ENCODE data around the gene WDR76. TPM values are rescaled to one million over a fixed set of nuclear protein-coding genes. Genes with fewer than 3 reads are reported as not detected.

WDR76 gene
- total RNA-seq, 2 experiments from 2014 or later = 126 to 170 TPM

- ChIA-PET POLR2A (interaction anchor here (1.1 to 7.0 kb wide), 2 partner anchors 10 to 18 kb away, joined by 9 to 98 read pairs; partner anchors contain the start of gene SERF2), CTCF (ENCODE audit: unreplicated experiment) (no interaction called here)
- Histone ChIP-seq H3K4me2 (ENCODE audit: low read length) (peak overlapping the region; percentile 16; the same call in 1 of the 2 replicates), H4K20me1 (ENCODE audit: insufficient read depth, low read length) (peaks cover 14% of the 10 kb centered on the region; the same call in 1 of the 2 replicates), H3K27ac (ENCODE audit: low read depth, low read length, poor library complexity, severe bottlenecking) (peak overlapping the region; percentile 32), H3K9me2 (ENCODE audit: insufficient read depth, low read length) (no peaks in the 10 kb centered on the region), H3K4me1 (ENCODE audit: insufficient read depth, low read length, poor library complexity, severe bottlenecking) (peaks cover 52% of the 10 kb centered on the region), H3K79me2 (ENCODE audit: insufficient read depth, low read depth, low read length) (peaks cover 39% of the 10 kb centered on the region), H3K9me3 (ENCODE audit: low read length) (no peaks in the 10 kb centered on the region), H3K36me3 (ENCODE audit: insufficient read depth, low read length) (peaks cover 30% of the 10 kb centered on the region), H3K4me3 (ENCODE audit: low read depth, low read length, poor library complexity, severe bottlenecking) (no peak overlapping the region), H2AFZ (ENCODE audit: low read length) (no peak overlapping the region)
- BruUV-seq (replicated peaks) = no TSS peak
- no peak for DNase-seq (ENCODE audit: low spot score)
- intact Hi-C loops (cut with micrococcal nuclease; ENCODE audit: unreplicated experiment) = no loop called here
- TF ChIP-seq EZH2phosphoT487 (IDR thresholded peaks at IDR 0.05; ENCODE audit: borderline replicate concordance, low read depth, low read length) (no peak), CTCF (conservative IDR thresholded peaks at IDR 0.05; ENCODE audit: low read length) (no peak)
Measured at GRCh38 chr15:43779016-43779415, 47.8 kb upstream of the WDR76 start.

DNA sequence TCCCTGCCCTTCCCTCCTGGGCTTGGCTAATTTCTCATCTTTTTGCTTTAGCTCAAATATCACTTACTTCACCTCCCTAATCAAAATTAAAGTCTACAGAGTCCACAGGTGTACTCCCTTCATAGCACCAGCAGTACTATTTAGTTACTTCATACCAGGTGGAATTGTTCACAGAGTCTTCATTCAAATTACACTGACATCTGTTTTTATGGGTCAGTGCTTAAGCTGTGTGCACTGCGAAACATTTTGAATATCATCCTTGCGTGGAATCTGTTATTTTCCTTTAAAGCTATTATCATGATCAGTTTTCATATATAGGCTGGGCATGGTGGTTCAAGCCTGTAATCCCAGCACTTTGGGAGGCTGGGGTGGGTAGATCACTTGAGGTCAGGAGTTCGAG lies 37.4 kb upstream of the WDR76 start:
- CTCF ChIA-PET (ENCODE audit: unreplicated experiment) = interaction anchor here (1.1 to 1.9 kb wide), 4 partner anchors 11 to 44 kb away, joined by 3 to 6 read pairs (median 4); partner anchors contain the start of genes ELL3, HYPK and SERINC4
- Histone ChIP-seq H3K9me2 (ENCODE audit: insufficient read depth, low read length) (no peaks in the 10 kb centered on the region), H3K79me2 (ENCODE audit: insufficient read depth, low read depth, low read length) (peaks cover 25% of the 10 kb centered on the region), H3K4me3 (ENCODE audit: low read depth, low read length, poor library complexity, severe bottlenecking) (peak overlapping the region; percentile 45), H3K4me1 (ENCODE audit: insufficient read depth, low read length, poor library complexity, severe bottlenecking) (peaks cover 71% of the 10 kb centered on the region), H3K9me3 (ENCODE audit: low read length) (no peaks in the 10 kb centered on the region), H3K27ac (ENCODE audit: low read depth, low read length, poor library complexity, severe bottlenecking) (peak overlapping the region; percentile 100), H4K20me1 (ENCODE audit: insufficient read depth, low read length) (peaks cover 17% of the 10 kb centered on the region), H2AFZ (ENCODE audit: low read length) (peak overlapping the region; percentile 60; the same call in 1 of the 2 replicates), H3K36me3 (ENCODE audit: insufficient read depth, low read length) (peaks cover 38% of the 10 kb centered on the region), H3K4me2 (ENCODE audit: low read length) (peak overlapping the region; percentile 73)
- intact Hi-C loops (cut with micrococcal nuclease; ENCODE audit: unreplicated experiment) = loop anchor here (1.0 kb wide), 2 partner anchors 12 to 35 kb away; partner anchors contain the start of gene MFAP1
- POLR2A ChIA-PET = interaction anchor here (0.6 to 6.5 kb wide), 9 partner anchors 8 to 42 kb away, joined by 3 to 98 read pairs (median 9); partner anchors contain the start of genes ELL3, HYPK, MFAP1 and SERINC4
- no peak for TF ChIP-seq CTCF (conservative IDR thresholded peaks at IDR 0.05; ENCODE audit: low read length)
- no peak for TF ChIP-seq EZH2phosphoT487 (IDR thresholded peaks at IDR 0.05; ENCODE audit: borderline replicate concordance, low read depth, low read length)
- no TSS peak for BruUV-seq (replicated peaks)
- peak; percentile 93 for DNase-seq (ENCODE audit: low spot score)

Measured in OCI-LY7 (cell line).